Cardiac septum (tissue), 1 donor: ENCODE measurements around the gene MAML2. TPM values are rescaled to one million over a fixed set of nuclear protein-coding genes. Genes with fewer than 3 reads are reported as not detected.
"Not testable (repeated sequence)": the region's sequence is repeated elsewhere in the genome, so short reads cannot be mapped to it uniquely, and the experiment has no call there.

ENCODE experiments used
- DNase-seq: peaks from one replicate; pipeline ENCODE4 v3.0.0-alpha.2; 2020; ENCODE audit warnings: low spot score
- intact Hi-C: fragments of 100-400 bp; cut with DNase I; formaldehyde crosslinking; loops from one replicate; pipeline ENCODE4 v1.14.0; 2022
- total RNA-seq: library from RNA; stranded (reverse); fragmentation: NEBNext Ultra II Directional; extraction: Animal tissue kit (Norgen Biotek cat#: 25700); gene quantifications from one replicate; pipeline ENCODE4 v1.2.1, GENCODE V29; 2021
- donor health status: DM: no; HTN: no; CAD: no.

MAML2 gene
- total RNA-seq, 1 donor from 2014 or later: 4.8 TPM

- DNase-seq: no peak
- intact Hi-C loops: no loop called here
Measured at GRCh38 chr11:96204721-96205459, 138.1 kb downstream of the MAML2 start.

- intact Hi-C loops: no loop called here
- DNase-seq: no peak
Measured at GRCh38 chr11:96204366-96204659, 138.7 kb downstream of the MAML2 start.

- no peak for DNase-seq
- intact Hi-C loops: no loop called here
Measured at GRCh38 chr11:96203567-96204365, 139.2 kb downstream of the MAML2 start.

GRCh38 chr11:96200243-96200642 lies 142.8 kb downstream of the MAML2 start:
- intact Hi-C loops: no loop called here
- no peak for DNase-seq

GRCh38 chr11:96199563-96200025 lies 143.4 kb downstream of the MAML2 start:
- intact Hi-C loops: no loop called here
- no peak for DNase-seq

- intact Hi-C loops: no loop called here
Measured at GRCh38 chr11:96197801-96198701, 144.9 kb downstream of the MAML2 start.

GRCh38 chr11:96197103-96197502 lies 145.9 kb downstream of the MAML2 start:
- intact Hi-C loops: no loop called here
- no peak for DNase-seq

More at GRCh38 chr11:96197801-96198701, 144.9 kb downstream of the MAML2 start:
- DNase-seq: no peak

GRCh38 chr11:96196181-96196662 lies 146.8 kb downstream of the MAML2 start:
- intact Hi-C loops: no loop called here
- DNase-seq: no peak

- no peak for DNase-seq
- intact Hi-C loops: no loop called here
Measured at GRCh38 chr11:96195671-96196070, 147.3 kb downstream of the MAML2 start.

GRCh38 chr11:96194581-96195374 lies 148.2 kb downstream of the MAML2 start:
- intact Hi-C loops: no loop called here
- DNase-seq: no peak

- DNase-seq: no peak
- intact Hi-C loops: no loop called here
Measured at GRCh38 chr11:96193745-96194443, 149.1 kb downstream of the MAML2 start.

GRCh38 chr11:96191752-96192151 lies 151.2 kb downstream of the MAML2 start:
- DNase-seq: no peak
- intact Hi-C loops: no loop called here

- no peak for DNase-seq
- intact Hi-C loops: no loop called here
Measured at GRCh38 chr11:96189351-96189750, 153.6 kb downstream of the MAML2 start.

GRCh38 chr11:96188243-96189006 lies 154.6 kb downstream of the MAML2 start:
- no peak for DNase-seq
- intact Hi-C loops: no loop called here

- intact Hi-C loops: no loop called here
- no peak for DNase-seq
Measured at GRCh38 chr11:96187822-96188221, 155.2 kb downstream of the MAML2 start.

GRCh38 chr11:96186806-96187205 lies 156.2 kb downstream of the MAML2 start:
- intact Hi-C loops: no loop called here
- DNase-seq: no peak

- DNase-seq: no peak
- intact Hi-C loops: no loop called here
Measured at GRCh38 chr11:96185220-96185768, 157.7 kb downstream of the MAML2 start.

GRCh38 chr11:96180937-96181336 lies 162.1 kb downstream of the MAML2 start:
- DNase-seq, intact Hi-C loops: not testable (repeated sequence)
